Measurements from ENCODE around the gene ERI3. TPM values are rescaled to one million over a fixed set of nuclear protein-coding genes. Genes with fewer than 3 reads are reported as not detected.

Gene ERI3
- total RNA-seq, 1 experiment from 2014 or later = 74.2 TPM

- CTCF ChIA-PET = no interaction called here
- intact Hi-C loops (cut with micrococcal nuclease) = no loop called here
- DNase-seq (ENCODE audit: low read depth, low spot score) = no peak
- no peak for TF ChIP-seq POLR2A (IDR thresholded peaks at IDR 0.05; ENCODE audit: borderline replicate concordance, extremely low read depth, insufficient read depth, insufficient read length)
- TF ChIP-seq SRF (IDR thresholded peaks at IDR 0.05; ENCODE audit: low read depth) = no peak
- TF ChIP-seq ZBTB33 (IDR thresholded peaks at IDR 0.05; ENCODE audit: extremely low read depth, insufficient replicate concordance, low read length) = no peak
- no peak for TF ChIP-seq ZNF274 (IDR thresholded peaks at IDR 0.05; ENCODE audit: low read depth, low read length)
- no peak for TF ChIP-seq SIN3A (IDR thresholded peaks at IDR 0.05; ENCODE audit: low read depth)
- no peak for TF ChIP-seq EZH2 (IDR thresholded peaks at IDR 0.05)
- TF ChIP-seq RAD21 (IDR thresholded peaks at IDR 0.05; ENCODE audit: low read depth) = no peak
- ATAC-seq = no peak
- Histone ChIP-seq H3K9me3 (ENCODE audit: control insufficient read depth in 1 of 2, insufficient read depth in 1 of 2, low read depth in 1 of 2, low read length in 2 of 2) (no peaks in the 10 kb centered on the region), H3K4me2 (ENCODE audit: low read length) (no peak overlapping the region), H2AFZ (ENCODE audit: low read depth, low read length, poor library complexity, severe bottlenecking) (no peak overlapping the region), H3K36me3 (ENCODE audit: control insufficient read depth in 1 of 2, insufficient read depth in 2 of 2, low read length in 2 of 2) (peaks cover 2 to 3% of the 10 kb centered on the region in 2 experiments; a peak in 3 of 4 replicates), H3K9me2 (ENCODE audit: insufficient read depth) (no peaks in the 10 kb centered on the region), H3K9ac (ENCODE audit: low read length) (no peak overlapping the region), H4K20me1 (ENCODE audit: insufficient read depth) (no peaks in the 10 kb centered on the region), H3K27ac (ENCODE audit: low read depth, low read length) (no peak overlapping the region), H3K4me3 (replicated peaks in 1 of 2; ENCODE audit: low read depth in 1 of 2, low read length in 2 of 2) (no peak overlapping the region), H3K4me1 (ENCODE audit: control insufficient read depth in 1 of 2, insufficient read depth in 2 of 2, low read length in 2 of 2) (no peaks in the 10 kb centered on the region), H3K27me3 (ENCODE audit: insufficient read depth, low read length) (no peaks in the 10 kb centered on the region), H3K79me2 (ENCODE audit: insufficient read depth, low read length) (no peaks in the 10 kb centered on the region)
- BruUV-seq (replicated peaks) = no TSS peak
- POLR2A ChIA-PET = no interaction called here
- RAD21 ChIA-PET (ENCODE audit: low non-redundant PET in 1 of 2, low total read pairs in 2 of 2, uncharacterized antibody in 2 of 2, unreplicated experiment in 2 of 2) = no interaction called here
These were observed 64.6 kb downstream of the ERI3 start for GRCh38 chr1:44290250-44291094.

- no peak overlapping the region for H3K4me3 ChIP-seq (replicated peaks in 1 of 2; ENCODE audit: low read depth in 1 of 2, low read length in 2 of 2)
- H2AFZ ChIP-seq (ENCODE audit: low read depth, low read length, poor library complexity, severe bottlenecking) = no peak overlapping the region
- H3K4me2 ChIP-seq (ENCODE audit: low read length) = no peak overlapping the region
- no peak overlapping the region for H3K9ac ChIP-seq (ENCODE audit: low read length)
- intact Hi-C loops (cut with micrococcal nuclease) = no loop called here
- BruUV-seq (replicated peaks) = no TSS peak
- ChIA-PET RAD21 (ENCODE audit: low non-redundant PET in 1 of 2, low total read pairs in 2 of 2, uncharacterized antibody in 2 of 2, unreplicated experiment in 2 of 2) (no interaction called here), POLR2A (no interaction called here), CTCF (no interaction called here)
- no peaks in the 10 kb centered on the region for H3K9me2 ChIP-seq (ENCODE audit: insufficient read depth)
- H3K36me3 ChIP-seq (ENCODE audit: control insufficient read depth in 1 of 2, insufficient read depth in 2 of 2, low read length in 2 of 2) = no peaks in the 10 kb centered on the region; a peak in 2 of 4 replicates
- no peaks in the 10 kb centered on the region for H4K20me1 ChIP-seq (ENCODE audit: insufficient read depth)
- H3K4me1 ChIP-seq (ENCODE audit: control insufficient read depth in 1 of 2, insufficient read depth in 2 of 2, low read length in 2 of 2) = no peaks in the 10 kb centered on the region
- DNase-seq (ENCODE audit: low read depth, low spot score) = no peak
- H3K79me2 ChIP-seq (ENCODE audit: insufficient read depth, low read length) = no peaks in the 10 kb centered on the region
- no peak for ATAC-seq
- no peaks in the 10 kb centered on the region for H3K27me3 ChIP-seq (ENCODE audit: insufficient read depth, low read length)
- no peaks in the 10 kb centered on the region for H3K9me3 ChIP-seq (ENCODE audit: control insufficient read depth in 1 of 2, insufficient read depth in 1 of 2, low read depth in 1 of 2, low read length in 2 of 2)
- no peak overlapping the region for H3K27ac ChIP-seq (ENCODE audit: low read depth, low read length)
- TF ChIP-seq MAX (IDR thresholded peaks at IDR 0.05) (no peak), TCF7L2 (IDR thresholded peaks at IDR 0.05; ENCODE audit: borderline replicate concordance, extremely low read depth, insufficient read depth, insufficient read length) (no peak), YY1 (IDR thresholded peaks at IDR 0.05; ENCODE audit: extremely low read depth, insufficient replicate concordance, low read depth, low read length) (no peak), JUND (IDR thresholded peaks at IDR 0.05) (no peak), SP1 (IDR thresholded peaks at IDR 0.05; ENCODE audit: low read depth) (no peak), CBX3 (IDR thresholded peaks at IDR 0.05; ENCODE audit: low read depth) (no peak), EGR1 (IDR thresholded peaks at IDR 0.05; ENCODE audit: low read depth) (no peak), CTCF (IDR thresholded peaks at IDR 0.05 in 2 of 3, conservative IDR thresholded peaks at IDR 0.05 in 1 of 3; ENCODE audit: borderline replicate concordance in 1 of 3, insufficient read depth in 1 of 3, low read depth in 2 of 3, low read length in 2 of 3) (no peak), FOSL1 (IDR thresholded peaks at IDR 0.05; ENCODE audit: low read depth) (no peak), EZH2 (IDR thresholded peaks at IDR 0.05) (no peak), POLR2A (IDR thresholded peaks at IDR 0.05; ENCODE audit: borderline replicate concordance, extremely low read depth, insufficient read depth, insufficient read length) (no peak), POLR2AphosphoS5 (IDR thresholded peaks at IDR 0.05; ENCODE audit: low read depth, low read length) (no peak), SIN3A (IDR thresholded peaks at IDR 0.05; ENCODE audit: low read depth) (no peak)
These were observed 65.5 kb downstream of the ERI3 start for GRCh38 chr1:44289530-44289929.

All from HCT116 (cell line).